HL-60/S4 (cell line): ENCODE measurements around the gene PCCB.

Experiments
- in situ Hi-C: fragments of 300-500 bp; cut with MboI; formaldehyde crosslinking; loops from 2 replicates; pipeline ENCODE4 v1.14.3; 2022; ENCODE audit warnings: low sequenced_read_pairs

The PCCB gene

GRCh38 chr3:136261826-136262225 is 11.7 kb downstream of the PCCB start:
- in situ Hi-C loops = loop anchor here (25.0 kb wide), 1 partner anchor 175 kb away; no protein-coding TSS in a partner anchor

GRCh38 chr3:136262559-136262958 is 12.4 kb downstream of the PCCB start:
- in situ Hi-C loops = loop anchor here (25.0 kb wide), 1 partner anchor 175 kb away; no protein-coding TSS in a partner anchor

- in situ Hi-C loops = loop anchor here (25.0 kb wide), 1 partner anchor 176 kb away; no protein-coding TSS in a partner anchor
Measured at GRCh38 chr3:136263251-136263650, 13.1 kb downstream of the PCCB start.

GRCh38 chr3:136266468-136267125 is 16.5 kb downstream of the PCCB start:
- in situ Hi-C loops = loop anchor here (25.0 kb wide), 1 partner anchor 179 kb away; no protein-coding TSS in a partner anchor

- in situ Hi-C loops = loop anchor here (25.0 kb wide), 1 partner anchor 180 kb away; no protein-coding TSS in a partner anchor
Measured at GRCh38 chr3:136267235-136267634, 17.1 kb downstream of the PCCB start.

- in situ Hi-C loops = loop anchor here (25.0 kb wide), 1 partner anchor 183 kb away; no protein-coding TSS in a partner anchor
Measured at GRCh38 chr3:136270179-136270578, 20.0 kb downstream of the PCCB start.

- in situ Hi-C loops = loop anchor here (25.0 kb wide), 1 partner anchor 184 kb away; no protein-coding TSS in a partner anchor
Measured at GRCh38 chr3:136271626-136272025, 21.5 kb downstream of the PCCB start.

GRCh38 chr3:136276049-136276755 is 26.1 kb downstream of the PCCB start:
- in situ Hi-C loops = no loop called here

- in situ Hi-C loops = no loop called here
Measured at GRCh38 chr3:136277115-136277514, 27.0 kb downstream of the PCCB start.

GRCh38 chr3:136277634-136278033 is 27.5 kb downstream of the PCCB start:
- in situ Hi-C loops = no loop called here

- in situ Hi-C loops = no loop called here
Measured at GRCh38 chr3:136279092-136279491, 29.0 kb downstream of the PCCB start.

- in situ Hi-C loops = no loop called here
Measured at GRCh38 chr3:136280961-136281360, 30.8 kb downstream of the PCCB start.

GRCh38 chr3:136281966-136282520 is 31.9 kb downstream of the PCCB start:
- in situ Hi-C loops = no loop called here

- in situ Hi-C loops = no loop called here
Measured at GRCh38 chr3:136283627-136284026, 33.5 kb downstream of the PCCB start.

- in situ Hi-C loops = no loop called here
Measured at GRCh38 chr3:136291302-136291701, 41.2 kb downstream of the PCCB start.

- in situ Hi-C loops = no loop called here
Measured at GRCh38 chr3:136292500-136292899, 42.4 kb downstream of the PCCB start.

- in situ Hi-C loops = no loop called here
Measured at GRCh38 chr3:136293279-136293678, 43.1 kb downstream of the PCCB start.

GRCh38 chr3:136294176-136294575 is 44.0 kb downstream of the PCCB start:
- in situ Hi-C loops = no loop called here

- in situ Hi-C loops = no loop called here
Measured at GRCh38 chr3:136296960-136297359, 46.8 kb downstream of the PCCB start.

- in situ Hi-C loops = no loop called here
Measured at GRCh38 chr3:136297826-136298225, 47.7 kb downstream of the PCCB start.

- in situ Hi-C loops = no loop called here
Measured at GRCh38 chr3:136300444-136300843, 50.3 kb downstream of the PCCB start.

GRCh38 chr3:136305879-136306278 is 55.7 kb downstream of the PCCB start:
- in situ Hi-C loops = no loop called here
